GM19035 (cell line): ENCODE data around the gene PTX4.

ENCODE experiments used
- ATAC-seq: cut with Tn5 transposase; IDR thresholded peaks from one replicate; pipeline ENCODE4 v1.9.1; 2021; ENCODE audit not compliant: unreplicated experiment

Gene PTX4

GRCh38 chr16:1501630-1502029 lies 12.9 kb upstream of the PTX4 start:
- no peak for ATAC-seq

- no peak for ATAC-seq
These were observed 11.9 kb upstream of the PTX4 start for GRCh38 chr16:1500465-1501150.

- ATAC-seq, result no peak
These were observed 11.2 kb upstream of the PTX4 start for GRCh38 chr16:1499756-1500464.

- ATAC-seq, result no peak
These were observed 10.3 kb upstream of the PTX4 start for GRCh38 chr16:1498899-1499676.

- ATAC-seq, result no peak
These were observed 8.4 kb upstream of the PTX4 start for GRCh38 chr16:1497014-1497598.

- no peak for ATAC-seq
These were observed 7.7 kb upstream of the PTX4 start for GRCh38 chr16:1496464-1496863.

- ATAC-seq, result no peak
These were observed 7.1 kb upstream of the PTX4 start for GRCh38 chr16:1495889-1496262.

GRCh38 chr16:1495211-1495888 lies 6.6 kb upstream of the PTX4 start:
- ATAC-seq, result no peak

GRCh38 chr16:1494711-1495110 lies 6.0 kb upstream of the PTX4 start:
- no peak for ATAC-seq

- no peak for ATAC-seq
These were observed 5.4 kb upstream of the PTX4 start for GRCh38 chr16:1494129-1494640.

GRCh38 chr16:1493746-1494094 lies 5.0 kb upstream of the PTX4 start:
- ATAC-seq, result peak; percentile 23

GRCh38 chr16:1492923-1493745 lies 4.4 kb upstream of the PTX4 start, which contains the start of gene TELO2:
Gene TELO2 (plus strand): TSS chr16:1493360. CDS start chr16:1494282, 922 bp downstream.
- peak; percentile 60 for ATAC-seq

- ATAC-seq, result no peak
These were observed 3.6 kb upstream of the PTX4 start for GRCh38 chr16:1492082-1492922.

- ATAC-seq, result no peak
These were observed 2.6 kb upstream of the PTX4 start for GRCh38 chr16:1491327-1491726.

GRCh38 chr16:1489077-1489476 lies 333 bp upstream of the PTX4 start:
- ATAC-seq, result no peak

- ATAC-seq, result no peak
These were observed 616 bp downstream of the PTX4 start for GRCh38 chr16:1488054-1488601.

GRCh38 chr16:1487395-1488053 lies 1.2 kb downstream of the PTX4 start:
- ATAC-seq, result no peak
